HG02970 (cell line): ENCODE measurements around the gene IL23A.
"Not testable (repeated sequence)": the region's sequence is repeated elsewhere in the genome, so short reads cannot be mapped to it uniquely, and the experiment has no call there.

Source experiments
- ATAC-seq: cut with Tn5 transposase; IDR thresholded peaks from one replicate; pipeline ENCODE4 v1.9.1; 2021; ENCODE audit warnings: mild to moderate bottlenecking, moderate library complexity, moderate number of reproducible peaks; ENCODE audit not compliant: unreplicated experiment, low FRiP score

Gene IL23A

GRCh38 chr12:56324206-56324605 lies 14.5 kb upstream of the IL23A start:
- ATAC-seq, result no peak

GRCh38 chr12:56326126-56326525 lies 12.6 kb upstream of the IL23A start:
- no peak for ATAC-seq

- no peak for ATAC-seq
Observed at GRCh38 chr12:56326533-56326932, 12.2 kb upstream of the IL23A start.

- ATAC-seq, result no peak
Observed at GRCh38 chr12:56330936-56331490, 7.7 kb upstream of the IL23A start.

GRCh38 chr12:56332512-56333196 lies 6.0 kb upstream of the IL23A start:
- no peak for ATAC-seq

GRCh38 chr12:56333197-56333678 lies 5.4 kb upstream of the IL23A start:
- ATAC-seq, result no peak

- ATAC-seq, result peak; percentile 82
Observed at GRCh38 chr12:56333679-56334489, 4.8 kb upstream of the IL23A start, which contains the start of gene PAN2. TSS of gene PAN2 (minus strand) at chr12:56334000. CDS start at chr12:56333094, 906 bp downstream.

GRCh38 chr12:56334490-56334793 lies 4.2 kb upstream of the IL23A start:
- no peak for ATAC-seq

GRCh38 chr12:56335527-56335926 lies 3.2 kb upstream of the IL23A start:
- ATAC-seq, result not testable (repeated sequence)

GRCh38 chr12:56336361-56337167 lies 2.1 kb upstream of the IL23A start:
- no peak for ATAC-seq

GRCh38 chr12:56337753-56338251 lies 882 bp upstream of the IL23A start:
- no peak for ATAC-seq

- ATAC-seq, result no peak
Observed at GRCh38 chr12:56339158-56339422, 406 bp downstream of the IL23A start.

GRCh38 chr12:56341616-56342015 lies 2.9 kb downstream of the IL23A start:
- ATAC-seq, result no peak

- not testable (repeated sequence) for ATAC-seq
Observed at GRCh38 chr12:56342290-56342689, 3.6 kb downstream of the IL23A start.

GRCh38 chr12:56346675-56347074 lies 8.0 kb downstream of the IL23A start:
- ATAC-seq, result no peak

GRCh38 chr12:56347255-56347654 lies 8.6 kb downstream of the IL23A start:
- ATAC-seq, result not testable (repeated sequence)

GRCh38 chr12:56348776-56349175 lies 10.1 kb downstream of the IL23A start:
- ATAC-seq, result no peak

- no peak for ATAC-seq
Observed at GRCh38 chr12:56350662-56351061, 12.0 kb downstream of the IL23A start.

GRCh38 chr12:56351325-56351724 lies 12.6 kb downstream of the IL23A start:
- no peak for ATAC-seq

GRCh38 chr12:56358836-56359532 lies 20.3 kb downstream of the IL23A start:
- ATAC-seq, result no peak
